Colonic mucosa (tissue), 4 donors: ENCODE data around the gene TULP4. TPM values are rescaled to one million over a fixed set of nuclear protein-coding genes. Genes with fewer than 3 reads are reported as not detected.

Experiments used
- DNase-seq: peaks from one replicate; pipeline ENCODE4 v3.0.0-alpha.2; 2020
- H3K27ac ChIP-seq: fragments of 200-600 bp; one replicate; pipeline ENCODE4 v1.8.0; 2021
- H3K27me3 ChIP-seq: fragments of 200-600 bp; one replicate; pipeline ENCODE4 v1.8.0; 2021
- H3K36me3 ChIP-seq: fragments of 200-600 bp; one replicate; pipeline ENCODE4 v1.8.0; 2021
- H3K4me1 ChIP-seq: fragments of 200-600 bp; one replicate; pipeline ENCODE4 v1.8.0; 2021; ENCODE audit warnings: mild to moderate bottlenecking
- H3K4me3 ChIP-seq: fragments of 200-600 bp; one replicate; pipeline ENCODE4 v1.8.0; 2021
- H3K9ac ChIP-seq, 2 donors: one replicate each; pipeline ENCODE4 v1.7.0; 2013; ENCODE audit warnings: control low read depth in 2 of 2, low read depth in 2 of 2, low read length in 2 of 2
- H3K9me3 ChIP-seq: fragments of 200-600 bp; one replicate; pipeline ENCODE4 v1.8.0; 2021
- intact Hi-C: fragments of 100-400 bp; cut with DNase I; formaldehyde crosslinking; loops from one replicate; pipeline ENCODE4 v1.14.1; 2022
- total RNA-seq, 2 donors: library from RNA; stranded (reverse); fragmentation: NEBNext Ultra II Directional in 1 of 2; extraction: Animal tissue kit (Norgen Biotek cat#: 25700) in 1 of 2; gene quantifications; one replicate each; pipeline ENCODE4 v1.2.1, GENCODE V29; 2021
- TF ChIP-seq, protein P1 (sequence below): fragments of 200-600 bp; IDR thresholded peaks from one replicate; pipeline ENCODE4 v1.8.0; 2022; ENCODE audit warnings: antibody characterized with exemption, mild to moderate bottlenecking
- donor health status: healthy.
- donor health status: DM: no; HTN: no; CAD: no.
- donor health status: DM: no; HTN: no; CAD: no.

Gene TULP4
- total RNA-seq, 2 donors from 2014 or later = 63.1 to 68.0 TPM

DNA sequence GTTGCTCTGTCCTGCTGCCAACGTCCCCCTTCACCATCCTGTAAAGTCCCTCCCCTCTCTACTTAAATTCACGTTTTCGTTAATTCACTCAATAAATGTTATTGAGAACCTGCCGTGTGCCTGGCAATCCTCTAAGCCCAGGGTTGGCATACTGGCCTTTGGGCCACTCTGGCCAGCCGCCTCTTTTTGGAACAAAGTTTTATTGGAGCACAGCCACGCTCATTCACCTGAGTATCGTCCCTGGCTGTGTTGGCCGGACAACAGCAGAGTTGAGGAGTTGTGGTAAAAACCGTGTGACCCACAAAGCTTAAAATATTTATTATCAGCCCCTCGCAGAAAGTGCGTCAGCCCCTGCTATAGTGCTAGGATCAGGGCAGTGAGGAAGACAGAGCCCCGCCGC, 192.9 kb downstream of the TULP4 start:
- Histone ChIP-seq H3K4me3 (no peak overlapping the region), H3K27ac (no peak overlapping the region), H3K4me1 (no peaks in the 10 kb centered on the region), H3K27me3 (no peaks in the 10 kb centered on the region), H3K9me3 (no peaks in the 10 kb centered on the region), H3K9ac (no peak overlapping the region), H3K36me3 (no peaks in the 10 kb centered on the region)
- DNase-seq = no peak
- intact Hi-C loops = no loop called here
- TF ChIP-seq, protein P1, sequence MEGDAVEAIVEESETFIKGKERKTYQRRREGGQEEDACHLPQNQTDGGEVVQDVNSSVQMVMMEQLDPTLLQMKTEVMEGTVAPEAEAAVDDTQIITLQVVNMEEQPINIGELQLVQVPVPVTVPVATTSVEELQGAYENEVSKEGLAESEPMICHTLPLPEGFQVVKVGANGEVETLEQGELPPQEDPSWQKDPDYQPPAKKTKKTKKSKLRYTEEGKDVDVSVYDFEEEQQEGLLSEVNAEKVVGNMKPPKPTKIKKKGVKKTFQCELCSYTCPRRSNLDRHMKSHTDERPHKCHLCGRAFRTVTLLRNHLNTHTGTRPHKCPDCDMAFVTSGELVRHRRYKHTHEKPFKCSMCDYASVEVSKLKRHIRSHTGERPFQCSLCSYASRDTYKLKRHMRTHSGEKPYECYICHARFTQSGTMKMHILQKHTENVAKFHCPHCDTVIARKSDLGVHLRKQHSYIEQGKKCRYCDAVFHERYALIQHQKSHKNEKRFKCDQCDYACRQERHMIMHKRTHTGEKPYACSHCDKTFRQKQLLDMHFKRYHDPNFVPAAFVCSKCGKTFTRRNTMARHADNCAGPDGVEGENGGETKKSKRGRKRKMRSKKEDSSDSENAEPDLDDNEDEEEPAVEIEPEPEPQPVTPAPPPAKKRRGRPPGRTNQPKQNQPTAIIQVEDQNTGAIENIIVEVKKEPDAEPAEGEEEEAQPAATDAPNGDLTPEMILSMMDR = no peak

GRCh38 chr6:158506601-158507000, 194.3 kb downstream of the TULP4 start:
- intact Hi-C loops = no loop called here
- no peak for DNase-seq
- Histone ChIP-seq H3K9me3 (no peaks in the 10 kb centered on the region), H3K4me3 (no peak overlapping the region), H3K9ac (no peak overlapping the region), H3K27me3 (no peaks in the 10 kb centered on the region), H3K4me1 (no peaks in the 10 kb centered on the region), H3K36me3 (no peaks in the 10 kb centered on the region), H3K27ac (no peak overlapping the region)
- TF ChIP-seq, protein P1 = no peak

- Histone ChIP-seq H3K27me3 (no peaks in the 10 kb centered on the region), H3K9me3 (no peaks in the 10 kb centered on the region), H3K36me3 (no peaks in the 10 kb centered on the region), H3K9ac (no peak overlapping the region), H3K4me3 (no peak overlapping the region), H3K4me1 (no peaks in the 10 kb centered on the region), H3K27ac (no peak overlapping the region)
- intact Hi-C loops = no loop called here
- DNase-seq = no peak
- TF ChIP-seq, protein P1 = no peak
These were observed 194.9 kb downstream of the TULP4 start for GRCh38 chr6:158507174-158507573.

- no peak for DNase-seq
- H3K4me3 ChIP-seq = no peak overlapping the region
- H3K36me3 ChIP-seq = no peaks in the 10 kb centered on the region
- no peaks in the 10 kb centered on the region for H3K27me3 ChIP-seq
- H3K9me3 ChIP-seq = no peaks in the 10 kb centered on the region
- TF ChIP-seq, protein P1 = no peak
- no peaks in the 10 kb centered on the region for H3K4me1 ChIP-seq
- no peak overlapping the region for H3K9ac ChIP-seq
- no peak overlapping the region for H3K27ac ChIP-seq
- intact Hi-C loops = no loop called here
These were observed 196.2 kb downstream of the TULP4 start for GRCh38 chr6:158508450-158508849.

DNA sequence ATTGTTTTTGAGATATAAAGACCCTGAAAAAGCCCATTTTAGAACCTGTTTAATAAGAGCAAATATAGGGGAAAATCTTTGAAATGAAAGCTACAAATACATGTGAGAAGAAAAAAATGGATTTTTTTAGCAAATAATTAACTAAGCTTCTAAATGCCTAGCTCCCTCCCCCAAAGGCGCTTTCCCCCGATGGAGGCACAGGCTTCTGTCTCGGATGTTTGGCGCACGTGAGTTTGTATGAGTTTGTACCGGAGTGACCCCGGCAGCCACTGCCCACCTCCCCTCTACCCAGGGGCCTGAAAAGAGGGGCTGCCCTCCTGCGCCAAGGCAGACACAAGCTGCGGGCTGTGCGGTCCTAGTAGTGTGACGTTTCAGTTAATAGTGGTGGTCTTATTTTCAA, 197.2 kb downstream of the TULP4 start:
- H3K4me1 ChIP-seq = no peaks in the 10 kb centered on the region
- no peaks in the 10 kb centered on the region for H3K9me3 ChIP-seq
- TF ChIP-seq, protein P1 = no peak
- no peak for DNase-seq
- no peak overlapping the region for H3K27ac ChIP-seq
- intact Hi-C loops = no loop called here
- H3K36me3 ChIP-seq = no peaks in the 10 kb centered on the region
- no peak overlapping the region for H3K9ac ChIP-seq
- no peaks in the 10 kb centered on the region for H3K27me3 ChIP-seq
- H3K4me3 ChIP-seq = no peak overlapping the region

DNA sequence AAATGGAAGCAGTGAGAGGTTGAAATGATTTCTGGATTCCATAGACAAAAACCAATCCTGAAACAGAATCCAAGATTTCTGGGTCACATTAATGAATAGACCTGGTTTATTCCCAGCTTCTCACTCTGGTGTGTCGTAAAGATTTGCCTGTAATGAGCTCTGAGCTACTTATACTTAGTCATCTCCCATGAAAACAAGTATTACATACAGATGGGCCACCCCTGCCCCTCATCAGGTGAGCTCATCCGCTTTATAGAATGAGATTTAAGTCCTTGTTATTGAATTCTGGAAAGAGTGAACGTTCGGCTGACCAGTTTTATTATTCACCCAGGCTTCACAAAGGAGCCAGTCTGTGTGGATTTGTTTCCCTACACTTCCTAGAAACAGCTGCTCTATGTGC, 200.5 kb downstream of the TULP4 start:
- no peaks in the 10 kb centered on the region for H3K4me1 ChIP-seq
- H3K9ac ChIP-seq = no peak overlapping the region
- H3K27me3 ChIP-seq = peaks cover 3% of the 10 kb centered on the region
- H3K36me3 ChIP-seq = no peaks in the 10 kb centered on the region
- DNase-seq = no peak
- no peak overlapping the region for H3K4me3 ChIP-seq
- no peaks in the 10 kb centered on the region for H3K9me3 ChIP-seq
- intact Hi-C loops = loop anchor here (10.0 kb wide), 1 partner anchor 288 kb away; no protein-coding TSS in a partner anchor
- TF ChIP-seq, protein P1 = no peak
- H3K27ac ChIP-seq = no peak overlapping the region
